Keratinocyte (primary cell): ENCODE data around the gene CELF5. TPM values are rescaled to one million over a fixed set of nuclear protein-coding genes. Genes with fewer than 3 reads are reported as not detected.
"Not testable (repeated sequence)": the region's sequence is repeated elsewhere in the genome, so short reads cannot be mapped to it uniquely, and the experiment has no call there.

Source experiments
- DNase-seq: peaks from one replicate; pipeline ENCODE4 v3.0.0-alpha.2; 2011; ENCODE audit warnings: low read depth, missing footprints, low spot score
- FAIRE-seq: peaks from 2 replicates; lab custom pipeline; 2011; peaks lifted over from hg19 to GRCh38; lab: Jason Lieb, UNC
- H2AFZ ChIP-seq: 2 replicates; pipeline ENCODE4 v1.6.0; 2012; ENCODE audit warnings: low read length, control low read depth, inconsistent platforms; ENCODE audit not compliant: control insufficient read depth
- H3K27ac ChIP-seq: 2 replicates; pipeline ENCODE4 v1.5.1; 2011; ENCODE audit warnings: low read length; ENCODE audit not compliant: control insufficient read depth, insufficient read depth
- H3K27me3 ChIP-seq: 3 replicates; pipeline ENCODE4 v1.6.0; 2011; ENCODE audit warnings: low read length; ENCODE audit not compliant: control insufficient read depth, insufficient read depth; ENCODE audit errors: extremely low read depth
- H3K36me3 ChIP-seq, 2 experiments: 2 replicates in 1 of 2; 3 replicates in 1 of 2; pipeline ENCODE4 v1.5.1; 2011; ENCODE audit warnings: low read length in 2 of 2, mild to moderate bottlenecking in 1 of 2; ENCODE audit not compliant: control insufficient read depth in 2 of 2, insufficient read depth in 2 of 2; ENCODE audit errors: extremely low read depth in 1 of 2
- H3K4me1 ChIP-seq: 3 replicates; pipeline ENCODE4 v1.5.1; 2011; ENCODE audit warnings: low read length; ENCODE audit not compliant: control insufficient read depth, insufficient read depth; ENCODE audit errors: extremely low read depth
- H3K4me2 ChIP-seq: 3 replicates; pipeline ENCODE4 v1.6.0; 2011; ENCODE audit warnings: low read depth, low read length; ENCODE audit not compliant: control insufficient read depth, insufficient read depth; ENCODE audit errors: extremely low read depth
- H3K4me3 ChIP-seq, 3 experiments: fragments of 200-600 bp in 1 of 3; sonication (generic) in 1 of 3; 2 replicates in 2 of 3; 3 replicates in 1 of 3; pipeline ENCODE4 v1.5.1; 2011 to 2016; ENCODE audit warnings: low read length in 3 of 3, mild to moderate bottlenecking in 3 of 3, control low read depth in 2 of 3, inconsistent platforms in 1 of 3, low read depth in 1 of 3, mixed read lengths in 1 of 3, mixed run types in 1 of 3, moderate library complexity in 1 of 3; ENCODE audit not compliant: control insufficient read depth in 2 of 3, insufficient read depth in 2 of 3; ENCODE audit errors: extremely low read depth in 1 of 3
- H3K79me2 ChIP-seq: 2 replicates; pipeline ENCODE4 v1.6.0; 2012; ENCODE audit warnings: low read length; ENCODE audit not compliant: control insufficient read depth, insufficient read depth
- H3K9ac ChIP-seq: 3 replicates; pipeline ENCODE4 v1.6.0; 2011; ENCODE audit warnings: low read length; ENCODE audit not compliant: control insufficient read depth, insufficient read depth; ENCODE audit errors: extremely low read depth
- H3K9me1 ChIP-seq: 3 replicates; pipeline ENCODE4 v1.6.0; 2011; ENCODE audit warnings: low read length; ENCODE audit not compliant: control insufficient read depth, insufficient read depth; ENCODE audit errors: extremely low read depth
- H3K9me3 ChIP-seq: 2 replicates; pipeline ENCODE4 v1.5.1; 2012; ENCODE audit warnings: low read depth, low read length; ENCODE audit not compliant: control insufficient read depth
- H4K20me1 ChIP-seq: 3 replicates; pipeline ENCODE4 v1.6.0; 2011; ENCODE audit warnings: low read length; ENCODE audit not compliant: control insufficient read depth, insufficient read depth; ENCODE audit errors: extremely low read depth
- EZH2 ChIP-seq: IDR thresholded peaks from one replicate; pipeline ENCODE4 v1.6.1; 2012; ENCODE audit warnings: inconsistent platforms, mild to moderate bottlenecking, low read length, moderate library complexity
- dilution Hi-C: fragments of 300-500 bp; cut with MboI; formaldehyde crosslinking; loops from one replicate; pipeline ENCODE4 v1.7.0; 2020; ENCODE audit warnings: low sequenced_read_pairs; ENCODE audit not compliant: extremely low pct_ligation_motif_present
- polyA plus RNA-seq, 5 experiments: library from polyadenylated mRNA; depleted of rRNA in 3 of 5; stranded (reverse) in 3 of 5; stranded (forward) in 1 of 5; unstranded in 1 of 5; fragments of >200 nt; gene quantifications; 1 replicate in 1 of 5; 2 replicates in 3 of 5; 3 replicates in 1 of 5; pipeline versions ENCODE4 v1.2.1 to v1.2.3, GENCODE V29; 2011 to 2012; ENCODE audit warnings: missing spikeins in 2 of 5, low read depth in 1 of 5, low replicate concordance in 1 of 5
- TF ChIP-seq, protein P1 (sequence below), 3 experiments: IDR thresholded peaks in 1 of 3; conservative IDR thresholded peaks in 1 of 3; optimal IDR thresholded peaks in 1 of 3; 2 replicates in 2 of 3; 3 replicates in 1 of 3; pipeline versions ENCODE3 to v1.5.1; 2011; ENCODE audit warnings: low read length in 3 of 3, mild to moderate bottlenecking in 3 of 3, moderate library complexity in 2 of 3, control low read depth in 1 of 3, inconsistent platforms in 1 of 3; ENCODE audit not compliant: insufficient read depth in 2 of 3; ENCODE audit errors: extremely low read depth in 1 of 3

Gene CELF5
- polyA plus RNA-seq, 1 donor (not counting 4 experiments of a cell fraction or from before 2014, with no cell fraction given): 0.04 TPM

DNA sequence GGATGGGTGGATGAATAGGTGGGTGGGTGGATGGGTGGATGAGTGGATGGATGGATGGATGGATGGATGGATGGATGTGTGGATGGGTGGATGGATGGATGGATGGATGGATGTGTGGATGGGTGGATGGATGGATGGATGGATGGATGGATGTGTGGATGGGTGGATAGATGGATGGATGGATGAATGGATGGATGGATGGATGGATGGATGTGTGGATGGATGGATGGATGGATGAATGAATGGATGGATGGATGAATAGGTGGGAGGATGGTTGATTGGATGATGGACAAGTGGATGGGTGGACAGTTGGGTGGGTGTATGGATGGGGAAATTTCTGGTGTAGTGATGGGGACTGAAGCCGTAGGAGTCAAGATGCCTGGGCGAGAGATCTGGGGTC lies 11.1 kb downstream of the CELF5 start:
- H3K4me1 ChIP-seq, H3K4me2 ChIP-seq, H2AFZ ChIP-seq, DNase-seq, H3K9me3 ChIP-seq, H3K36me3 ChIP-seq, dilution Hi-C loops, H3K9ac ChIP-seq, H3K79me2 ChIP-seq, H3K27me3 ChIP-seq, H3K9me1 ChIP-seq, H3K4me3 ChIP-seq, H4K20me1 ChIP-seq, H3K27ac ChIP-seq, FAIRE-seq: not testable (repeated sequence)

DNA sequence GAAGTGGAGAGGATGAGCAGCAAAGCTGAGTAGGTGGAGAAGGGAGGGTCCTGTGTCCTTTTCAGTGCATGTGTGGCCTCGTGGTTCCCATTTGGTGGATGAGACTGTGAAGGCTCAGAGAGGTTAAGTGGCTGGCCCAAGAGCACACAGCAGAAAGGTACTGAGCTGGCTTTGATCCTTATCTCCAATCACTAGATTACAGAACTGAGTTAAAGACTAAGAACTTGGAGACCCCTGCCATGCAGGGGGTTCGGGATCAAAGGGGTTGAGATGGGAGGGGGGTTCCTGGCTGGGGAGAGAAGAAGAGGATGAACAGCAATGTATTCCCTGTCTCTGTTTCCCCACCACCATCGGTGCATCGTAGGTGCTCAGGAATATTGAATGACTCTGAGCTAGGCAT lies 11.8 kb downstream of the CELF5 start:
- no peak overlapping the region for H3K9ac ChIP-seq
- H3K9me1 ChIP-seq: no peaks in the 10 kb centered on the region
- no peak overlapping the region for H3K4me2 ChIP-seq
- dilution Hi-C loops: no loop called here
- no peak for TF ChIP-seq EZH2
- TF ChIP-seq, protein P1, sequence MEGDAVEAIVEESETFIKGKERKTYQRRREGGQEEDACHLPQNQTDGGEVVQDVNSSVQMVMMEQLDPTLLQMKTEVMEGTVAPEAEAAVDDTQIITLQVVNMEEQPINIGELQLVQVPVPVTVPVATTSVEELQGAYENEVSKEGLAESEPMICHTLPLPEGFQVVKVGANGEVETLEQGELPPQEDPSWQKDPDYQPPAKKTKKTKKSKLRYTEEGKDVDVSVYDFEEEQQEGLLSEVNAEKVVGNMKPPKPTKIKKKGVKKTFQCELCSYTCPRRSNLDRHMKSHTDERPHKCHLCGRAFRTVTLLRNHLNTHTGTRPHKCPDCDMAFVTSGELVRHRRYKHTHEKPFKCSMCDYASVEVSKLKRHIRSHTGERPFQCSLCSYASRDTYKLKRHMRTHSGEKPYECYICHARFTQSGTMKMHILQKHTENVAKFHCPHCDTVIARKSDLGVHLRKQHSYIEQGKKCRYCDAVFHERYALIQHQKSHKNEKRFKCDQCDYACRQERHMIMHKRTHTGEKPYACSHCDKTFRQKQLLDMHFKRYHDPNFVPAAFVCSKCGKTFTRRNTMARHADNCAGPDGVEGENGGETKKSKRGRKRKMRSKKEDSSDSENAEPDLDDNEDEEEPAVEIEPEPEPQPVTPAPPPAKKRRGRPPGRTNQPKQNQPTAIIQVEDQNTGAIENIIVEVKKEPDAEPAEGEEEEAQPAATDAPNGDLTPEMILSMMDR (optimal IDR thresholded peaks at IDR 0.05 in 1 of 3, IDR thresholded peaks at IDR 0.05 in 1 of 3, conservative IDR thresholded peaks at IDR 0.05 in 1 of 3; ENCODE audit: extremely low read depth in 1 of 3, insufficient read depth in 2 of 3, low read length in 3 of 3): no peak
- no peaks in the 10 kb centered on the region for H3K36me3 ChIP-seq
- peaks cover 3% of the 10 kb centered on the region for H3K27me3 ChIP-seq
- H3K9me3 ChIP-seq: no peaks in the 10 kb centered on the region
- no peak overlapping the region for H2AFZ ChIP-seq
- no peaks in the 10 kb centered on the region for H3K4me1 ChIP-seq
- H4K20me1 ChIP-seq: no peaks in the 10 kb centered on the region
- H3K27ac ChIP-seq: no peak overlapping the region
- FAIRE-seq (no peak), DNase-seq (no peak)
- no peaks in the 10 kb centered on the region for H3K79me2 ChIP-seq
- no peak overlapping the region for H3K4me3 ChIP-seq

DNA sequence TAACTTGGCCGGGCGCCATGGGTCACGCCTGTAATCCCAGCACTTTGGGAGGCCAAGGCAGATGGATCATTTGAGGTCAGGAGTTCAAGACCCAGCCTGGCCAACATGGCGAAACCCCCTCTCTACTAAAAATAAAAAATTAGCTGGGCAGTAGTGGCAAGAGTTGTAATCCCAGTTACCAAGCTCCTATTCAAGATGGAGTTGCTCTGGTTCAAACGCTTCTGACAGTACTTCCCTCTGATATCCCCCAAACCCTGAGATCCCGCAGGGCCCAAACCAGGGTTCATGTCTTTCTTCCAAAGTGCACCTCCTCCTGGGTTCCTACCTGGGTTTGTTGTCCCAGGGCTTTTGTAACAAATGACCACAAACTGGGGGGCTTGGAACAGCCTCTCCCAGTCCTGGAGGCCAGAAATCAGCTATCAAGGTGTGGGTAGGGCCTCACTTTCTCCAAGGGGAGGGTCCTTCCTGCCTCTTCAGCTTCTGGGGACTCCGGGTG lies 13.7 kb downstream of the CELF5 start:
- Histone ChIP-seq H3K27me3 (peaks cover 3% of the 10 kb centered on the region), H3K4me3 (no peak overlapping the region), H3K36me3 (no peaks in the 10 kb centered on the region), H4K20me1 (no peaks in the 10 kb centered on the region), H3K79me2 (no peaks in the 10 kb centered on the region), H3K27ac (no peak overlapping the region), H3K9ac (no peak overlapping the region), H3K9me1 (no peaks in the 10 kb centered on the region), H3K9me3 (no peaks in the 10 kb centered on the region), H2AFZ (no peak overlapping the region), H3K4me2 (no peak overlapping the region), H3K4me1 (no peaks in the 10 kb centered on the region)
- FAIRE-seq: no peak
- DNase-seq: no peak
- dilution Hi-C loops: no loop called here
- no peak for TF ChIP-seq EZH2
- TF ChIP-seq, protein P1 (optimal IDR thresholded peaks at IDR 0.05 in 1 of 3, IDR thresholded peaks at IDR 0.05 in 1 of 3, conservative IDR thresholded peaks at IDR 0.05 in 1 of 3; ENCODE audit: extremely low read depth in 1 of 3, insufficient read depth in 2 of 3, low read length in 3 of 3): no peak
